Activated CD4-positive, alpha-beta memory T cell treated with anti-CD3 and anti-CD28 coated beads, Interleukin-2, amount 10 ng/mL, durations not matched to agents 7 days and 5 days (primary cell): ENCODE measurements around the gene ARFIP2. TPM values are rescaled to one million over a fixed set of nuclear protein-coding genes. Genes with fewer than 3 reads are reported as not detected.

Experiments used
- CTCF ChIA-PET: fragments of 350-600 bp; sonication (Branson Sonifier 250); formaldehyde crosslinking; loops from one replicate; lab custom pipeline; 2021; ENCODE audit warnings: antibody characterized with exemption, inconsistent platforms; lab: Charles Lee
- POLR2A ChIA-PET: fragments of 350-600 bp; sonication (Branson Sonifier 250); formaldehyde crosslinking; loops from one replicate; lab custom pipeline; 2021; ENCODE audit warnings: antibody characterized with exemption; lab: Charles Lee
- DNase-seq: peaks from one replicate; pipeline ENCODE4 v3.0.0-alpha.2; 2020
- H3K27ac Mint-ChIP-seq: one replicate; pipeline ENCODE4 v1.8.0; 2021; ENCODE audit warnings: mild to moderate bottlenecking, mixed read lengths
- H3K27me3 Mint-ChIP-seq: one replicate; pipeline ENCODE4 v1.8.0; 2021; ENCODE audit warnings: mixed read lengths
- H3K36me3 Mint-ChIP-seq: one replicate; pipeline ENCODE4 v1.8.0; 2021; ENCODE audit warnings: low read depth, mixed read lengths
- H3K4me1 Mint-ChIP-seq: one replicate; pipeline ENCODE4 v1.8.0; 2021; ENCODE audit warnings: mixed read lengths
- H3K4me3 Mint-ChIP-seq: one replicate; pipeline ENCODE4 v1.8.0; 2021; ENCODE audit warnings: mild to moderate bottlenecking, mixed read lengths
- H3K9me3 Mint-ChIP-seq: one replicate; pipeline ENCODE4 v1.8.0; 2021; ENCODE audit warnings: mixed read lengths
- total RNA-seq, 2 experiments: library from RNA; stranded (reverse); gene quantifications; one replicate each; pipeline ENCODE4 v1.2.3, GENCODE V29; 2021

Gene ARFIP2
- total RNA-seq, 2 experiments from 2014 or later, result 38.5 to 39.2 TPM

- ChIA-PET CTCF (interaction anchor here (0.9 to 5.1 kb wide), 4 partner anchors 8 to 120 kb away, joined by 3 to 34 read pairs (median 4); no protein-coding TSS in a partner anchor), POLR2A (interaction anchor here (1.4 to 2.6 kb wide), 4 partner anchors 8 to 120 kb away, joined by 3 to 14 read pairs (median 5); partner anchors contain the start of genes ARFIP2 and TIMM10B)
- peaks cover 17% of the 10 kb centered on the region for H3K36me3 Mint-ChIP-seq
- H3K4me3 Mint-ChIP-seq, result no peak overlapping the region
- no peaks in the 10 kb centered on the region for H3K27me3 Mint-ChIP-seq
- DNase-seq, result no peak
- no peak overlapping the region for H3K27ac Mint-ChIP-seq
- peaks cover 4% of the 10 kb centered on the region for H3K4me1 Mint-ChIP-seq
- H3K9me3 Mint-ChIP-seq, result no peaks in the 10 kb centered on the region
These were observed 17.4 kb upstream of the ARFIP2 start for GRCh38 chr11:6498544-6498943.

GRCh38 chr11:6498121-6498520 is 17.0 kb upstream of the ARFIP2 start:
- Mint-ChIP-seq H3K4me1 (peaks cover 4% of the 10 kb centered on the region), H3K9me3 (no peaks in the 10 kb centered on the region), H3K36me3 (peaks cover 17% of the 10 kb centered on the region), H3K4me3 (no peak overlapping the region), H3K27ac (no peak overlapping the region), H3K27me3 (no peaks in the 10 kb centered on the region)
- no peak for DNase-seq
- ChIA-PET POLR2A (interaction anchor here (1.4 to 2.6 kb wide), 3 partner anchors 13 to 120 kb away, joined by 3 to 14 read pairs (median 6); partner anchors contain the start of genes ARFIP2 and TIMM10B), CTCF (interaction anchor here (1.6 to 5.1 kb wide), 3 partner anchors 9 to 119 kb away, joined by 4 to 34 read pairs (median 5); no protein-coding TSS in a partner anchor)

- no peak within 1 kb of the TSS for H3K27ac Mint-ChIP-seq
- no peak within 1 kb of the TSS for H3K4me3 Mint-ChIP-seq
- no peaks in the 10 kb centered on the region for H3K9me3 Mint-ChIP-seq
- DNase-seq, result no peak
- peaks cover 4% of the 10 kb centered on the region for H3K4me1 Mint-ChIP-seq
- no peaks in the 10 kb centered on the region for H3K27me3 Mint-ChIP-seq
- H3K36me3 Mint-ChIP-seq, result peaks cover 20% of the 10 kb centered on the region
- CTCF ChIA-PET, result interaction anchor here (1.0 to 5.1 kb wide), 5 partner anchors 7 to 119 kb away, joined by 4 to 34 read pairs (median 6); partner anchors contain the start of genes ARFIP2 and TIMM10B
- POLR2A ChIA-PET, result interaction anchor here (2.0 to 3.0 kb wide), 3 partner anchors 15 to 119 kb away, joined by 6 to 19 read pairs (median 14); partner anchors contain the start of genes ARFIP2 and TIMM10B
These were observed 16.1 kb upstream of the ARFIP2 start, which contains the start of gene DNHD1 for GRCh38 chr11:6497069-6497839. TSS of gene DNHD1 (plus strand) at chr11:6497280. CDS start at chr11:6498216, 936 bp downstream.

- POLR2A ChIA-PET, result interaction anchor here (1.6 kb wide), 1 partner anchor 8 kb away, joined by 11 read pairs; the partner anchor contains the start of genes ARFIP2 and TIMM10B
- Mint-ChIP-seq H3K4me3 (no peak overlapping the region), H3K9me3 (no peaks in the 10 kb centered on the region), H3K36me3 (peaks cover 26% of the 10 kb centered on the region), H3K27me3 (no peaks in the 10 kb centered on the region), H3K4me1 (no peaks in the 10 kb centered on the region), H3K27ac (no peak overlapping the region)
- DNase-seq, result no peak
- CTCF ChIA-PET, result interaction anchor here (1.5 to 4.9 kb wide), 3 partner anchors 15 to 111 kb away, joined by 3 to 30 read pairs (median 14); no protein-coding TSS in a partner anchor
These were observed 8.2 kb upstream of the ARFIP2 start for GRCh38 chr11:6489306-6489705.

- POLR2A ChIA-PET, result no interaction called here
These were observed 7.7 kb upstream of the ARFIP2 start for GRCh38 chr11:6488821-6489220.

GRCh38 chr11:6488342-6488741 is 7.2 kb upstream of the ARFIP2 start:
- H3K36me3 Mint-ChIP-seq, result peaks cover 30% of the 10 kb centered on the region
- no peak for DNase-seq
- CTCF ChIA-PET, result interaction anchor here (1.5 to 4.9 kb wide), 3 partner anchors 14 to 110 kb away, joined by 3 to 30 read pairs (median 28); no protein-coding TSS in a partner anchor
- no peaks in the 10 kb centered on the region for H3K27me3 Mint-ChIP-seq
- no peak overlapping the region for H3K4me3 Mint-ChIP-seq
- H3K27ac Mint-ChIP-seq, result no peak overlapping the region
- peaks cover 3% of the 10 kb centered on the region for H3K4me1 Mint-ChIP-seq
- no peaks in the 10 kb centered on the region for H3K9me3 Mint-ChIP-seq
- POLR2A ChIA-PET, result interaction anchor here (1.0 to 1.3 kb wide), 2 partner anchors 8 to 14 kb away, joined by 3 to 4 read pairs; no protein-coding TSS in a partner anchor

More at GRCh38 chr11:6488821-6489220, 7.7 kb upstream of the ARFIP2 start:
- H3K4me3 Mint-ChIP-seq, result no peak overlapping the region
- H3K27me3 Mint-ChIP-seq, result no peaks in the 10 kb centered on the region
- no peak for DNase-seq
- no peaks in the 10 kb centered on the region for H3K4me1 Mint-ChIP-seq
- CTCF ChIA-PET, result interaction anchor here (1.5 to 4.9 kb wide), 3 partner anchors 14 to 110 kb away, joined by 3 to 30 read pairs (median 14); no protein-coding TSS in a partner anchor
- H3K9me3 Mint-ChIP-seq, result no peaks in the 10 kb centered on the region
- peaks cover 26% of the 10 kb centered on the region for H3K36me3 Mint-ChIP-seq
- no peak overlapping the region for H3K27ac Mint-ChIP-seq

- no peak overlapping the region for H3K4me3 Mint-ChIP-seq
These were observed 5.8 kb upstream of the ARFIP2 start for GRCh38 chr11:6486938-6487337.

GRCh38 chr11:6486256-6486655 is 5.1 kb upstream of the ARFIP2 start:
- ChIA-PET CTCF (interaction anchor here (0.9 to 4.9 kb wide), 5 partner anchors 9 to 171 kb away, joined by 3 to 30 read pairs (median 3); no protein-coding TSS in a partner anchor), POLR2A (interaction anchor here (0.8 to 1.1 kb wide), 4 partner anchors 10 to 261 kb away, joined by 3 to 4 read pairs (median 3); no protein-coding TSS in a partner anchor)
- no peak for DNase-seq
- H3K9me3 Mint-ChIP-seq, result no peaks in the 10 kb centered on the region
- H3K36me3 Mint-ChIP-seq, result peaks cover 32% of the 10 kb centered on the region
- no peaks in the 10 kb centered on the region for H3K27me3 Mint-ChIP-seq
- H3K4me3 Mint-ChIP-seq, result no peak overlapping the region
- H3K4me1 Mint-ChIP-seq, result peaks cover 17% of the 10 kb centered on the region
- H3K27ac Mint-ChIP-seq, result no peak overlapping the region

More at GRCh38 chr11:6486938-6487337, 5.8 kb upstream of the ARFIP2 start:
- H3K36me3 Mint-ChIP-seq, result peaks cover 35% of the 10 kb centered on the region
- H3K27me3 Mint-ChIP-seq, result no peaks in the 10 kb centered on the region
- ChIA-PET POLR2A (interaction anchor here (0.8 to 1.1 kb wide), 4 partner anchors 9 to 260 kb away, joined by 3 to 4 read pairs (median 3); no protein-coding TSS in a partner anchor), CTCF (interaction anchor here (1.3 to 4.9 kb wide), 4 partner anchors 8 to 108 kb away, joined by 3 to 30 read pairs (median 16); no protein-coding TSS in a partner anchor)
- H3K9me3 Mint-ChIP-seq, result no peaks in the 10 kb centered on the region
- H3K27ac Mint-ChIP-seq, result no peak overlapping the region
- DNase-seq, result no peak
- H3K4me1 Mint-ChIP-seq, result peaks cover 15% of the 10 kb centered on the region

GRCh38 chr11:6485661-6486060 is 4.5 kb upstream of the ARFIP2 start:
- ChIA-PET CTCF (interaction anchor here (0.7 to 4.9 kb wide), 8 partner anchors 10 to 252 kb away, joined by 3 to 28 read pairs (median 3); no protein-coding TSS in a partner anchor), POLR2A (interaction anchor here (0.8 to 2.1 kb wide), 5 partner anchors 9 to 95 kb away, joined by 3 to 7 read pairs (median 3); partner anchors contain the start of gene SMPD1)
- no peak for DNase-seq
- peaks cover 23% of the 10 kb centered on the region for H3K4me1 Mint-ChIP-seq
- no peaks in the 10 kb centered on the region for H3K27me3 Mint-ChIP-seq
- H3K9me3 Mint-ChIP-seq, result no peaks in the 10 kb centered on the region
- H3K4me3 Mint-ChIP-seq, result no peak overlapping the region
- H3K36me3 Mint-ChIP-seq, result peaks cover 32% of the 10 kb centered on the region
- H3K27ac Mint-ChIP-seq, result no peak overlapping the region

GRCh38 chr11:6483015-6483414 is 1.9 kb upstream of the ARFIP2 start:
- no peak for DNase-seq
- H3K4me3 Mint-ChIP-seq, result peak overlapping the region; percentile 97
- no peaks in the 10 kb centered on the region for H3K27me3 Mint-ChIP-seq
- H3K9me3 Mint-ChIP-seq, result no peaks in the 10 kb centered on the region
- H3K4me1 Mint-ChIP-seq, result peaks cover 41% of the 10 kb centered on the region
- peaks cover 28% of the 10 kb centered on the region for H3K36me3 Mint-ChIP-seq
- ChIA-PET POLR2A (interaction anchor here (0.8 to 2.9 kb wide), 5 partner anchors 16 to 136 kb away, joined by 3 to 25 read pairs (median 18); partner anchors contain the start of gene TPP1), CTCF (interaction anchor here (1.2 to 3.4 kb wide), 4 partner anchors 40 to 200 kb away, joined by 3 to 51 read pairs (median 10); partner anchors contain the start of gene MRPL17)
- H3K27ac Mint-ChIP-seq, result peak overlapping the region; percentile 97

- no peak for DNase-seq
- ChIA-PET CTCF (interaction anchor here (1.2 to 3.4 kb wide), 10 partner anchors 11 to 201 kb away, joined by 3 to 51 read pairs (median 6); partner anchors contain the start of genes MRPL17, TAF10 and TPP1), POLR2A (interaction anchor here (0.9 to 2.9 kb wide), 23 partner anchors 8 to 263 kb away, joined by 3 to 41 read pairs (median 7); partner anchors contain the start of genes APBB1, HPX, ILK and MRPL17)
- Mint-ChIP-seq H3K9me3 (no peaks in the 10 kb centered on the region), H3K4me1 (peaks cover 41% of the 10 kb centered on the region), H3K27me3 (no peaks in the 10 kb centered on the region), H3K36me3 (peaks cover 32% of the 10 kb centered on the region), H3K27ac (peak overlapping the region; percentile 97), H3K4me3 (peak overlapping the region; percentile 97)
These were observed 1.3 kb upstream of the ARFIP2 start for GRCh38 chr11:6482441-6482840.
